ENCODE results near the gene KSR1.

GRCh38 chr17:27524594-27524993 is 68.3 kb downstream of the KSR1 start:
- TF ChIP-seq CTCF (IDR thresholded peaks at IDR 0.05) (no peak), POLR2AphosphoS5 (IDR thresholded peaks at IDR 0.05) (no peak)
